Keratinocyte (primary cell): Measurements from ENCODE around the gene CAPRIN2. TPM values are rescaled to one million over a fixed set of nuclear protein-coding genes. Genes with fewer than 3 reads are reported as not detected.

Experiments used
- DNase-seq: peaks from one replicate; pipeline ENCODE4 v3.0.0-alpha.2; 2011; ENCODE audit warnings: low read depth, missing footprints, low spot score
- FAIRE-seq: peaks from 2 replicates; lab custom pipeline; 2011; peaks lifted over from hg19 to GRCh38; lab: Jason Lieb, UNC
- H2AFZ ChIP-seq: 2 replicates; pipeline ENCODE4 v1.6.0; 2012; ENCODE audit warnings: low read length, control low read depth, inconsistent platforms; ENCODE audit not compliant: control insufficient read depth
- H3K27ac ChIP-seq: 2 replicates; pipeline ENCODE4 v1.5.1; 2011; ENCODE audit warnings: low read length; ENCODE audit not compliant: control insufficient read depth, insufficient read depth
- H3K27me3 ChIP-seq: 3 replicates; pipeline ENCODE4 v1.6.0; 2011; ENCODE audit warnings: low read length; ENCODE audit not compliant: control insufficient read depth, insufficient read depth; ENCODE audit errors: extremely low read depth
- H3K36me3 ChIP-seq, 2 experiments: 2 replicates in 1 of 2; 3 replicates in 1 of 2; pipeline ENCODE4 v1.5.1; 2011; ENCODE audit warnings: low read length in 2 of 2, mild to moderate bottlenecking in 1 of 2; ENCODE audit not compliant: control insufficient read depth in 2 of 2, insufficient read depth in 2 of 2; ENCODE audit errors: extremely low read depth in 1 of 2
- H3K4me1 ChIP-seq: 3 replicates; pipeline ENCODE4 v1.5.1; 2011; ENCODE audit warnings: low read length; ENCODE audit not compliant: control insufficient read depth, insufficient read depth; ENCODE audit errors: extremely low read depth
- H3K4me2 ChIP-seq: 3 replicates; pipeline ENCODE4 v1.6.0; 2011; ENCODE audit warnings: low read depth, low read length; ENCODE audit not compliant: control insufficient read depth, insufficient read depth; ENCODE audit errors: extremely low read depth
- H3K4me3 ChIP-seq, 3 experiments: fragments of 200-600 bp in 1 of 3; sonication (generic) in 1 of 3; 2 replicates in 2 of 3; 3 replicates in 1 of 3; pipeline ENCODE4 v1.5.1; 2011 to 2016; ENCODE audit warnings: low read length in 3 of 3, mild to moderate bottlenecking in 3 of 3, control low read depth in 2 of 3, inconsistent platforms in 1 of 3, low read depth in 1 of 3, mixed read lengths in 1 of 3, mixed run types in 1 of 3, moderate library complexity in 1 of 3; ENCODE audit not compliant: control insufficient read depth in 2 of 3, insufficient read depth in 2 of 3; ENCODE audit errors: extremely low read depth in 1 of 3
- H3K79me2 ChIP-seq: 2 replicates; pipeline ENCODE4 v1.6.0; 2012; ENCODE audit warnings: low read length; ENCODE audit not compliant: control insufficient read depth, insufficient read depth
- H3K9ac ChIP-seq: 3 replicates; pipeline ENCODE4 v1.6.0; 2011; ENCODE audit warnings: low read length; ENCODE audit not compliant: control insufficient read depth, insufficient read depth; ENCODE audit errors: extremely low read depth
- H3K9me1 ChIP-seq: 3 replicates; pipeline ENCODE4 v1.6.0; 2011; ENCODE audit warnings: low read length; ENCODE audit not compliant: control insufficient read depth, insufficient read depth; ENCODE audit errors: extremely low read depth
- H3K9me3 ChIP-seq: 2 replicates; pipeline ENCODE4 v1.5.1; 2012; ENCODE audit warnings: low read depth, low read length; ENCODE audit not compliant: control insufficient read depth
- H4K20me1 ChIP-seq: 3 replicates; pipeline ENCODE4 v1.6.0; 2011; ENCODE audit warnings: low read length; ENCODE audit not compliant: control insufficient read depth, insufficient read depth; ENCODE audit errors: extremely low read depth
- EZH2 ChIP-seq: IDR thresholded peaks from one replicate; pipeline ENCODE4 v1.6.1; 2012; ENCODE audit warnings: inconsistent platforms, mild to moderate bottlenecking, low read length, moderate library complexity
- dilution Hi-C: fragments of 300-500 bp; cut with MboI; formaldehyde crosslinking; loops from one replicate; pipeline ENCODE4 v1.7.0; 2020; ENCODE audit warnings: low sequenced_read_pairs; ENCODE audit not compliant: extremely low pct_ligation_motif_present
- polyA minus RNA-seq, 3 experiments: library from RNA; depleted of rRNA, polyadenylated mRNA; stranded (reverse); fragments of >200 nt; gene quantifications; 1 replicate in 1 of 3; 2 replicates in 1 of 3; 3 replicates in 1 of 3; pipeline ENCODE4 v1.2.3, GENCODE V29; 2011
- polyA plus RNA-seq, 5 experiments: library from polyadenylated mRNA; depleted of rRNA in 3 of 5; stranded (reverse) in 3 of 5; stranded (forward) in 1 of 5; unstranded in 1 of 5; fragments of >200 nt; gene quantifications; 1 replicate in 1 of 5; 2 replicates in 3 of 5; 3 replicates in 1 of 5; pipeline versions ENCODE4 v1.2.1 to v1.2.3, GENCODE V29; 2011 to 2012; ENCODE audit warnings: missing spikeins in 2 of 5, low read depth in 1 of 5, low replicate concordance in 1 of 5
- TF ChIP-seq, protein P1 (sequence below), 3 experiments: IDR thresholded peaks in 1 of 3; conservative IDR thresholded peaks in 1 of 3; optimal IDR thresholded peaks in 1 of 3; 2 replicates in 2 of 3; 3 replicates in 1 of 3; pipeline versions ENCODE3 to v1.5.1; 2011; ENCODE audit warnings: low read length in 3 of 3, mild to moderate bottlenecking in 3 of 3, moderate library complexity in 2 of 3, control low read depth in 1 of 3, inconsistent platforms in 1 of 3; ENCODE audit not compliant: insufficient read depth in 2 of 3; ENCODE audit errors: extremely low read depth in 1 of 3

Gene CAPRIN2, protein sequence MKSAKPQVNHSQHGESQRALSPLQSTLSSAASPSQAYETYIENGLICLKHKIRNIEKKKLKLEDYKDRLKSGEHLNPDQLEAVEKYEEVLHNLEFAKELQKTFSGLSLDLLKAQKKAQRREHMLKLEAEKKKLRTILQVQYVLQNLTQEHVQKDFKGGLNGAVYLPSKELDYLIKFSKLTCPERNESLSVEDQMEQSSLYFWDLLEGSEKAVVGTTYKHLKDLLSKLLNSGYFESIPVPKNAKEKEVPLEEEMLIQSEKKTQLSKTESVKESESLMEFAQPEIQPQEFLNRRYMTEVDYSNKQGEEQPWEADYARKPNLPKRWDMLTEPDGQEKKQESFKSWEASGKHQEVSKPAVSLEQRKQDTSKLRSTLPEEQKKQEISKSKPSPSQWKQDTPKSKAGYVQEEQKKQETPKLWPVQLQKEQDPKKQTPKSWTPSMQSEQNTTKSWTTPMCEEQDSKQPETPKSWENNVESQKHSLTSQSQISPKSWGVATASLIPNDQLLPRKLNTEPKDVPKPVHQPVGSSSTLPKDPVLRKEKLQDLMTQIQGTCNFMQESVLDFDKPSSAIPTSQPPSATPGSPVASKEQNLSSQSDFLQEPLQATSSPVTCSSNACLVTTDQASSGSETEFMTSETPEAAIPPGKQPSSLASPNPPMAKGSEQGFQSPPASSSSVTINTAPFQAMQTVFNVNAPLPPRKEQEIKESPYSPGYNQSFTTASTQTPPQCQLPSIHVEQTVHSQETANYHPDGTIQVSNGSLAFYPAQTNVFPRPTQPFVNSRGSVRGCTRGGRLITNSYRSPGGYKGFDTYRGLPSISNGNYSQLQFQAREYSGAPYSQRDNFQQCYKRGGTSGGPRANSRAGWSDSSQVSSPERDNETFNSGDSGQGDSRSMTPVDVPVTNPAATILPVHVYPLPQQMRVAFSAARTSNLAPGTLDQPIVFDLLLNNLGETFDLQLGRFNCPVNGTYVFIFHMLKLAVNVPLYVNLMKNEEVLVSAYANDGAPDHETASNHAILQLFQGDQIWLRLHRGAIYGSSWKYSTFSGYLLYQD
- polyA plus RNA-seq, result 15.2 to 32.4 TPM (median 24.5 TPM) in 3 replicates
- polyA plus RNA-seq (2011; ENCODE audit: low read depth), result 8.1 TPM
- 4.6 and 8.1 TPM in 2 replicates for polyA plus RNA-seq (2011; cell fraction: cytosol; rRNA removed)
- polyA plus RNA-seq (2011; cell fraction: nucleus; rRNA removed), result 106 and 121 TPM in 2 replicates
- 10.4 and 13.9 TPM in 2 replicates for polyA plus RNA-seq (2012; ENCODE audit: low replicate concordance)
- 6.0 to 34.7 TPM (median 14.2 TPM) in 3 replicates for polyA minus RNA-seq
- 10.2 TPM for polyA minus RNA-seq (2011; cell fraction: cytosol; rRNA and poly(A)+ RNA removed)
- polyA minus RNA-seq (2011; cell fraction: nucleus; rRNA and poly(A)+ RNA removed), result 15.1 and 30.6 TPM in 2 replicates

- Histone ChIP-seq H3K9me3 (no peaks in the 10 kb centered on the region), H3K4me1 (peaks cover 35% of the 10 kb centered on the region), H3K27ac (peak within 1 kb of the TSS; percentile 65), H3K9me1 (no peaks in the 10 kb centered on the region), H4K20me1 (peaks cover 5% of the 10 kb centered on the region), H3K4me3 (peak within 1 kb of the TSS; percentile 79 to 94 (median 90)), H3K79me2 (peaks cover 38% of the 10 kb centered on the region), H2AFZ (peak within 1 kb of the TSS; percentile 85), H3K4me2 (peak within 1 kb of the TSS; percentile 99), H3K36me3 (peaks cover 0 to 7% of the 10 kb centered on the region in 2 experiments), H3K9ac (peak within 1 kb of the TSS; percentile 76), H3K27me3 (no peaks in the 10 kb centered on the region)
- peak; percentile 38 for DNase-seq
- no peak for TF ChIP-seq EZH2
- TF ChIP-seq, protein P1, sequence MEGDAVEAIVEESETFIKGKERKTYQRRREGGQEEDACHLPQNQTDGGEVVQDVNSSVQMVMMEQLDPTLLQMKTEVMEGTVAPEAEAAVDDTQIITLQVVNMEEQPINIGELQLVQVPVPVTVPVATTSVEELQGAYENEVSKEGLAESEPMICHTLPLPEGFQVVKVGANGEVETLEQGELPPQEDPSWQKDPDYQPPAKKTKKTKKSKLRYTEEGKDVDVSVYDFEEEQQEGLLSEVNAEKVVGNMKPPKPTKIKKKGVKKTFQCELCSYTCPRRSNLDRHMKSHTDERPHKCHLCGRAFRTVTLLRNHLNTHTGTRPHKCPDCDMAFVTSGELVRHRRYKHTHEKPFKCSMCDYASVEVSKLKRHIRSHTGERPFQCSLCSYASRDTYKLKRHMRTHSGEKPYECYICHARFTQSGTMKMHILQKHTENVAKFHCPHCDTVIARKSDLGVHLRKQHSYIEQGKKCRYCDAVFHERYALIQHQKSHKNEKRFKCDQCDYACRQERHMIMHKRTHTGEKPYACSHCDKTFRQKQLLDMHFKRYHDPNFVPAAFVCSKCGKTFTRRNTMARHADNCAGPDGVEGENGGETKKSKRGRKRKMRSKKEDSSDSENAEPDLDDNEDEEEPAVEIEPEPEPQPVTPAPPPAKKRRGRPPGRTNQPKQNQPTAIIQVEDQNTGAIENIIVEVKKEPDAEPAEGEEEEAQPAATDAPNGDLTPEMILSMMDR (optimal IDR thresholded peaks at IDR 0.05 in 1 of 3, IDR thresholded peaks at IDR 0.05 in 1 of 3, conservative IDR thresholded peaks at IDR 0.05 in 1 of 3; ENCODE audit: extremely low read depth in 1 of 3, insufficient read depth in 2 of 3, low read length in 3 of 3), result peak in 2 of 3 experiments; percentile 34 to 70
- dilution Hi-C loops, result no loop called here
- FAIRE-seq, result no peak
Observed at GRCh38 chr12:30754750-30755394, at the start of gene CAPRIN2. TSS of gene CAPRIN2 (minus strand) at chr12:30754951. CDS start at chr12:30753520, 1,431 bp downstream.

DNA sequence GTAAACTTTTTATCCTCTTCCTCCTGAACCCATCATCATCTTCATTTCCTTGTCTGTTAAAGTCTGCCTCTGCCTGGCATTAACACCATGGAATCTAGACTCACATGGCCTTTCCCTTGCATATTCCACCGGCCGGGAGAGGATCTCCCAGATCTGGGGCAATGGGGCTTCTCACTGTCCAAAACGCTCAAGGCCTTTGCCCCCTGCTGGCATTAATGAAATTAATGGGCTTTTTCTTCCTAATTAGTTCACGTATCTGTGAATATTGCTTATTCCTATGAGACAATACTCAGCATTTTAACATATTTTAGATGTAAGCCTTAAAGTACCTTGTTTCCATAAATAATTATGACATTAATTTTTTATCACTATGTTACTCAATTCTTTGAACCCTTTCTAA, 42.9 kb upstream of the CAPRIN2 start:
- FAIRE-seq (no peak), DNase-seq (no peak)
- no peak overlapping the region for H3K9ac ChIP-seq
- no peaks in the 10 kb centered on the region for H4K20me1 ChIP-seq
- TF ChIP-seq, protein P1 (optimal IDR thresholded peaks at IDR 0.05 in 1 of 3, IDR thresholded peaks at IDR 0.05 in 1 of 3, conservative IDR thresholded peaks at IDR 0.05 in 1 of 3; ENCODE audit: extremely low read depth in 1 of 3, insufficient read depth in 2 of 3, low read length in 3 of 3), result no peak
- no peak for TF ChIP-seq EZH2
- no peak overlapping the region for H3K4me2 ChIP-seq
- no peaks in the 10 kb centered on the region for H3K36me3 ChIP-seq
- H2AFZ ChIP-seq, result no peak overlapping the region
- H3K79me2 ChIP-seq, result no peaks in the 10 kb centered on the region
- H3K4me1 ChIP-seq, result peaks cover 29% of the 10 kb centered on the region
- no peaks in the 10 kb centered on the region for H3K27me3 ChIP-seq
- H3K9me3 ChIP-seq, result no peaks in the 10 kb centered on the region
- H3K27ac ChIP-seq, result no peak overlapping the region
- dilution Hi-C loops, result no loop called here
- H3K4me3 ChIP-seq, result no peak overlapping the region
- peaks cover 2% of the 10 kb centered on the region for H3K9me1 ChIP-seq
